Endothelial cell of umbilical vein (primary cell): ENCODE measurements around the gene GNAS.

Experiments
- CTCF ChIP-seq, 2 donors: IDR thresholded peaks; 1 replicate in 1 of 2; 2 replicates in 1 of 2; pipeline ENCODE4 v1.5.1; 2011; ENCODE audit warnings: low read length in 2 of 2, mild to moderate bottlenecking in 2 of 2, moderate library complexity in 2 of 2, control low read depth in 1 of 2, inconsistent platforms in 1 of 2, low read depth in 1 of 2; ENCODE audit not compliant: insufficient read depth in 1 of 2; ENCODE audit errors: extremely low read depth in 1 of 2
- POLR2A ChIP-seq: IDR thresholded peaks from 2 replicates; pipeline ENCODE4 v1.6.1; 2012; ENCODE audit warnings: low read depth, mild to moderate bottlenecking, control low read depth, low read length
- POLR2AphosphoS5 ChIP-seq: IDR thresholded peaks from 2 replicates; pipeline ENCODE4 v1.6.1; 2012; ENCODE audit warnings: low read depth, mild to moderate bottlenecking, control low read depth, low read length, moderate library complexity; ENCODE audit not compliant: insufficient read depth

DNA sequence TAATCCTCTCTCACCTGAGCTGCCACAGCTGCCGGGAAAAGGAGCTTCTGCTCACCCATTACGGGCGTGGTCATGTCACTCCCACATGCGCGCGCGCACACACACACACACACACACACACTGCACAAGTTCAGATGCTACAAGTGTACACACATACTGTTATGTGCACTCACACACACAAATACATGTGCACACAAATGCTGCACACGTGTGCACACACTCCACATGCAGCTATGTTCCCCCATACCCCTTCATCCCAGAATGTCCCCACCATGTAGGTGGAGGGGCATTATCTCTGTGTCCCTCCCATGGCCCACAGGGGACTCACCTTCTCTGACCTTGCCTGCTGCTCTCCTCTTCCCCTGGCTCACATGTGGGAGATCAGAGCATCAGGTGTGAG lies 39.1 kb upstream of the GNAS start:
- TF ChIP-seq CTCF (IDR thresholded peaks at IDR 0.05; ENCODE audit: extremely low read depth in 1 of 2, insufficient read depth in 1 of 2, low read depth in 1 of 2, low read length in 2 of 2) (no peak), POLR2AphosphoS5 (no peak), POLR2A (no peak)
